H9 (cell line): Measurements from ENCODE around the gene SUN2. TPM values are rescaled to one million over a fixed set of nuclear protein-coding genes. Genes with fewer than 3 reads are reported as not detected.

ENCODE experiments used
- DNase-seq: peaks from one replicate; pipeline ENCODE4 v3.0.0-alpha.2; 2017
- H2AFZ ChIP-seq: one replicate; pipeline ENCODE4 v1.6.1; 2013; ENCODE audit warnings: mild to moderate bottlenecking, low read length, control low read depth, moderate library complexity
- H2AK5ac ChIP-seq: 2 replicates; pipeline ENCODE4 v1.6.1; 2013; ENCODE audit warnings: low read length, control low read depth, mixed read lengths; ENCODE audit not compliant: insufficient read length
- H2BK120ac ChIP-seq: one replicate; pipeline ENCODE4 v1.6.1; 2013; ENCODE audit warnings: low read depth, mild to moderate bottlenecking, low read length, control low read depth, inconsistent platforms; ENCODE audit not compliant: poor library complexity, severe bottlenecking
- H2BK12ac ChIP-seq: 2 replicates; pipeline ENCODE4 v1.6.1; 2013; ENCODE audit warnings: low read length, control low read depth, mixed read lengths, low read depth; ENCODE audit not compliant: insufficient read length
- H2BK15ac ChIP-seq: 2 replicates; pipeline ENCODE4 v1.6.1; 2013; ENCODE audit warnings: low read depth, low read length, control low read depth
- H2BK20ac ChIP-seq: one replicate; pipeline ENCODE4 v1.6.1; 2013; ENCODE audit warnings: low read depth, mild to moderate bottlenecking, low read length, control low read depth, inconsistent platforms; ENCODE audit not compliant: poor library complexity, severe bottlenecking
- H2BK5ac ChIP-seq: 2 replicates; pipeline ENCODE4 v1.6.1; 2013; ENCODE audit warnings: low read length, control low read depth, mixed read lengths; ENCODE audit not compliant: insufficient read length
- H3K14ac ChIP-seq: 2 replicates; pipeline ENCODE4 v1.6.1; 2013; ENCODE audit warnings: low read length, control low read depth; ENCODE audit not compliant: insufficient read depth
- H3K18ac ChIP-seq: 2 replicates; pipeline ENCODE4 v1.6.1; 2013; ENCODE audit warnings: low read depth, mild to moderate bottlenecking, mixed read lengths, low read length, control low read depth; ENCODE audit not compliant: insufficient read length
- H3K23ac ChIP-seq: 2 replicates; pipeline ENCODE4 v1.6.1; 2013; ENCODE audit warnings: low read length, control low read depth, mixed read lengths, low read depth; ENCODE audit not compliant: insufficient read length
- H3K23me2 ChIP-seq: 2 replicates; pipeline ENCODE4 v1.6.1; 2013; ENCODE audit warnings: low read depth, mild to moderate bottlenecking, mixed read lengths, low read length, control low read depth; ENCODE audit not compliant: insufficient read length, poor library complexity, severe bottlenecking
- H3K27ac ChIP-seq: 2 replicates; pipeline ENCODE4 v1.5.1; 2013; ENCODE audit warnings: low read length, control low read depth, mixed read lengths, low read depth; ENCODE audit not compliant: insufficient read length
- H3K27me3 ChIP-seq: 2 replicates; pipeline ENCODE4 v1.6.1; 2013; ENCODE audit warnings: low read length, control low read depth, inconsistent platforms; ENCODE audit not compliant: insufficient read depth
- H3K4ac ChIP-seq: 2 replicates; pipeline ENCODE4 v1.6.1; 2013; ENCODE audit warnings: low read depth, mild to moderate bottlenecking, control low read depth, inconsistent platforms, low read length, moderate library complexity
- H3K4me1 ChIP-seq: 2 replicates; pipeline ENCODE4 v1.6.1; 2013; ENCODE audit warnings: low read length, control low read depth, inconsistent platforms; ENCODE audit not compliant: insufficient read depth
- H3K4me2 ChIP-seq: 2 replicates; pipeline ENCODE4 v1.6.1; 2013; ENCODE audit warnings: low read length, control low read depth, mixed read lengths; ENCODE audit not compliant: insufficient read length, insufficient read depth
- H3K56ac ChIP-seq: 2 replicates; pipeline ENCODE4 v1.6.1; 2013; ENCODE audit warnings: low read depth, mild to moderate bottlenecking, mixed read lengths, low read length, control low read depth; ENCODE audit not compliant: insufficient read length
- H3K79me1 ChIP-seq: 2 replicates; pipeline ENCODE4 v1.6.1; 2013; ENCODE audit warnings: low read depth, mild to moderate bottlenecking, moderate library complexity, low read length, control low read depth, inconsistent platforms; ENCODE audit not compliant: insufficient read depth, poor library complexity, severe bottlenecking
- H3K79me2 ChIP-seq: 2 replicates; pipeline ENCODE4 v1.6.1; 2013; ENCODE audit warnings: low read length, control low read depth, inconsistent platforms; ENCODE audit not compliant: insufficient read depth
- H3K9ac ChIP-seq: 2 replicates; pipeline ENCODE4 v1.6.1; 2013; ENCODE audit warnings: low read length, control low read depth, mixed read lengths; ENCODE audit not compliant: insufficient read length; ENCODE audit errors: extremely low read depth
- H3K9me3 ChIP-seq: one replicate; pipeline ENCODE4 v1.6.1; 2013; ENCODE audit warnings: low read depth, low read length, inconsistent platforms; ENCODE audit not compliant: control insufficient read depth
- H3T11ph ChIP-seq: one replicate; pipeline ENCODE4 v1.6.1; 2013; ENCODE audit warnings: mild to moderate bottlenecking, low read length, control low read depth, inconsistent platforms
- H4K20me1 ChIP-seq: one replicate; pipeline ENCODE4 v1.6.1; 2013; ENCODE audit not compliant: control insufficient read depth, insufficient read length, insufficient read depth
- H4K5ac ChIP-seq: 2 replicates; pipeline ENCODE4 v1.6.1; 2013; ENCODE audit warnings: low read depth, mild to moderate bottlenecking, mixed read lengths, low read length, control low read depth; ENCODE audit not compliant: insufficient read length
- H4K8ac ChIP-seq: replicated peaks from 2 replicates; pipeline ENCODE4 v1.6.1; 2013; ENCODE audit warnings: low read length, control low read depth, mixed read lengths, low read depth; ENCODE audit not compliant: insufficient read length
- H4K91ac ChIP-seq: 2 replicates; pipeline ENCODE4 v1.6.1; 2013; ENCODE audit warnings: low read depth, mild to moderate bottlenecking, moderate library complexity, mixed read lengths, low read length, control low read depth; ENCODE audit not compliant: insufficient read length
- H3K27ac Mint-ChIP-seq, 3 experiments: 2 replicates in 2 of 3; 3 replicates in 1 of 3; pipeline ENCODE4 v1.8.0; 2020 to 2021; ENCODE audit warnings: mixed read lengths in 3 of 3, mild to moderate bottlenecking in 1 of 3, moderate library complexity in 1 of 3
- H3K27me3 Mint-ChIP-seq: 2 replicates; pipeline ENCODE4 v1.8.0; 2021; ENCODE audit warnings: low read depth, mild to moderate bottlenecking, moderate library complexity, mixed read lengths
- H3K36me3 Mint-ChIP-seq, 3 experiments: 2 replicates in 2 of 3; 3 replicates in 1 of 3; pipeline ENCODE4 v1.8.0; 2020 to 2021; ENCODE audit warnings: low read depth in 3 of 3, mixed read lengths in 3 of 3; ENCODE audit not compliant: insufficient read depth in 1 of 3
- H3K4me1 Mint-ChIP-seq, 2 experiments: 2 replicates each; pipeline ENCODE4 v1.8.0; 2020; ENCODE audit warnings: mixed read lengths in 2 of 2
- H3K4me3 Mint-ChIP-seq, 2 experiments: 2 replicates in 1 of 2; 3 replicates in 1 of 2; pipeline ENCODE4 v1.8.0; 2020 to 2021; ENCODE audit warnings: mild to moderate bottlenecking in 2 of 2, mixed read lengths in 2 of 2, moderate library complexity in 1 of 2
- H3K9me3 Mint-ChIP-seq, 2 experiments: 2 replicates in 1 of 2; 3 replicates in 1 of 2; pipeline ENCODE4 v1.8.0; 2020; ENCODE audit warnings: mild to moderate bottlenecking in 2 of 2, mixed read lengths in 2 of 2, moderate library complexity in 1 of 2
- WGBS: extraction: QIAGEN DNeasy Blood & Tissue Kit; methylation state at CpG from one replicate; pipeline ENCODE4 v1.1.7; 2013; ENCODE audit warnings: missing lambda C conversion rate, low lambda C conversion rate, mixed read lengths; ENCODE audit not compliant: insufficient read length; ENCODE audit errors: extremely low coverage; 5-methylcytosine and 5-hydroxymethylcytosine counted together
- total RNA-seq: library from RNA; stranded (reverse); gene quantifications from 2 replicates; pipeline ENCODE4 v1.2.1, GENCODE V29; 2021
- TF ChIP-seq, protein P1 (sequence below): fragments of 200-600 bp; sonication (generic); conservative IDR thresholded peaks from 3 replicates; pipeline ENCODE4 v1.8.0; 2021; ENCODE audit warnings: antibody characterized with exemption, mild to moderate bottlenecking

The SUN2 gene
- total RNA-seq, 1 experiment from 2014 or later: 12.0 TPM

DNA sequence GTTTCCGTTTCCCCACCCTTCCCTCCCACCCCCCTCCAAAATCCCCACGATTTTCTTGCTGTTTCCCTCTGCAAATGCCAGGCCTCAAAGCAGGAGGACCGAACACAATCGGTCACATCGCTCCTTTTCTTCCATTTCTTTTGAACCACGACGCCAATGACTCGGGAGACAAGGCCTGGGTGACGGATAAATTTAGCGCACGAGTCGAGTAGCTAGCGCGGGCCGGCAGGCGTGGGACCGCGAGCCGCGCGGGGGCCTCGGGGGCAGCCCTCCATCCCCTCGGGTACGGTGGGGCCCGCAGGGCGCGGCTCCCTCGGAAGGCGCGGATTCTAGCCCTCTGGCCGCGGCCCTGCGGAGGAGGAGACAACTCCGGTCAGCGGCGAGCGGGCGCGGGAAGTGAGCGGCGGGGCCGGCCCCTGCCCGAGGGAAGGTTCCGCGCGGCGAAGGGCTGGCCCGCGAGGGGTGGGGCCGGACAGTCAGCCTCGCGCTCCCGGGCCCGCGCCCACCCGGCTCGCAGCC is 55.5 kb downstream of the SUN2 start:
- H2BK15ac ChIP-seq: peak overlapping the region; percentile 19; the same call in 1 of the 2 replicates
- H2AFZ ChIP-seq: no peak overlapping the region
- H3K14ac ChIP-seq: peak overlapping the region; percentile 89
- no peak overlapping the region for H4K5ac ChIP-seq
- TF ChIP-seq, protein P1, sequence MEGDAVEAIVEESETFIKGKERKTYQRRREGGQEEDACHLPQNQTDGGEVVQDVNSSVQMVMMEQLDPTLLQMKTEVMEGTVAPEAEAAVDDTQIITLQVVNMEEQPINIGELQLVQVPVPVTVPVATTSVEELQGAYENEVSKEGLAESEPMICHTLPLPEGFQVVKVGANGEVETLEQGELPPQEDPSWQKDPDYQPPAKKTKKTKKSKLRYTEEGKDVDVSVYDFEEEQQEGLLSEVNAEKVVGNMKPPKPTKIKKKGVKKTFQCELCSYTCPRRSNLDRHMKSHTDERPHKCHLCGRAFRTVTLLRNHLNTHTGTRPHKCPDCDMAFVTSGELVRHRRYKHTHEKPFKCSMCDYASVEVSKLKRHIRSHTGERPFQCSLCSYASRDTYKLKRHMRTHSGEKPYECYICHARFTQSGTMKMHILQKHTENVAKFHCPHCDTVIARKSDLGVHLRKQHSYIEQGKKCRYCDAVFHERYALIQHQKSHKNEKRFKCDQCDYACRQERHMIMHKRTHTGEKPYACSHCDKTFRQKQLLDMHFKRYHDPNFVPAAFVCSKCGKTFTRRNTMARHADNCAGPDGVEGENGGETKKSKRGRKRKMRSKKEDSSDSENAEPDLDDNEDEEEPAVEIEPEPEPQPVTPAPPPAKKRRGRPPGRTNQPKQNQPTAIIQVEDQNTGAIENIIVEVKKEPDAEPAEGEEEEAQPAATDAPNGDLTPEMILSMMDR: no peak
- H3K27me3 ChIP-seq: no peaks in the 10 kb centered on the region
- H3K23me2 ChIP-seq: peaks cover 15% of the 10 kb centered on the region
- peak overlapping the region; percentile 93 to 99 for H3K4me3 Mint-ChIP-seq
- peak overlapping the region; percentile 40 for H2BK12ac ChIP-seq
- peaks cover 50 to 60% of the 10 kb centered on the region in 2 experiments for H3K4me1 Mint-ChIP-seq
- DNase-seq: no peak
- no peak overlapping the region for H3K56ac ChIP-seq
- no CpG with 5 or more reads among the region's 57 CpGs for WGBS
- H3K27me3 Mint-ChIP-seq: no peaks in the 10 kb centered on the region; the same call in 1 of the 2 replicates
- H2BK20ac ChIP-seq: no peak overlapping the region
- H3T11ph ChIP-seq: no peak overlapping the region
- H3K79me2 ChIP-seq: peaks cover 9% of the 10 kb centered on the region
- peak overlapping the region; percentile 72 for H3K4me2 ChIP-seq
- no peak overlapping the region for H4K8ac ChIP-seq
- H3K27ac Mint-ChIP-seq: peak overlapping the region in 2 of 3 experiments; percentile 69 to 98; a peak in 3 of 7 replicates
- H3K23ac ChIP-seq: no peak overlapping the region
- H3K9me3 ChIP-seq: no peaks in the 10 kb centered on the region
- no peak overlapping the region for H3K27ac ChIP-seq
- H3K4me1 ChIP-seq: peaks cover 11% of the 10 kb centered on the region
- H2BK120ac ChIP-seq: no peak overlapping the region
- H4K91ac ChIP-seq: no peak overlapping the region
- H3K18ac ChIP-seq: peak overlapping the region; percentile 47
- no peaks in the 10 kb centered on the region for H3K79me1 ChIP-seq
- no peaks in the 10 kb centered on the region for H3K9me3 Mint-ChIP-seq
- peak overlapping the region; percentile 79 for H3K9ac ChIP-seq
- H4K20me1 ChIP-seq: no peaks in the 10 kb centered on the region
- H2BK5ac ChIP-seq: no peak overlapping the region
- peaks cover 3 to 21% (median 3%) of the 10 kb centered on the region in 3 experiments; a peak in 6 of 7 replicates for H3K36me3 Mint-ChIP-seq
- H2AK5ac ChIP-seq: no peak overlapping the region
- no peak overlapping the region for H3K4ac ChIP-seq
